Tibial nerve (tissue), 4 donors: ENCODE measurements around the gene NCK2.

Experiments used
- CTCF ChIP-seq, 5 experiments: fragments of 200-600 bp in 3 of 5; fragments of 450-650 bp in 2 of 5; sonication (generic) in 3 of 5; IDR thresholded peaks; one replicate each; pipeline ENCODE4 v1.5.1; 2016 to 2019; ENCODE audit warnings: antibody characterized with exemption in 5 of 5, mild to moderate bottlenecking in 3 of 5, moderate library complexity in 2 of 5
- EP300 ChIP-seq, 2 donors: sonication (generic); formaldehyde crosslinking; IDR thresholded peaks; one replicate each; pipeline ENCODE4 v1.6.1; 2017; ENCODE audit warnings: antibody characterized with exemption in 2 of 2, mild to moderate bottlenecking in 1 of 2
- POLR2A ChIP-seq, 2 donors: fragments of 450-650 bp; IDR thresholded peaks; one replicate each; pipeline ENCODE4 v1.6.1; 2017; ENCODE audit warnings: antibody characterized with exemption in 2 of 2, mild to moderate bottlenecking in 2 of 2, moderate library complexity in 2 of 2

GRCh38 chr2:105783972-105784371 is 39.3 kb downstream of the NCK2 start:
- TF ChIP-seq EP300 (IDR thresholded peaks at IDR 0.05) (no peak), POLR2A (IDR thresholded peaks at IDR 0.05) (no peak), CTCF (IDR thresholded peaks at IDR 0.05) (no peak)
